SK-N-SH (cell line): ENCODE results near the gene OR4B1. TPM values are rescaled to one million over a fixed set of nuclear protein-coding genes. Genes with fewer than 3 reads are reported as not detected.
"Not testable (repeated sequence)": the region's sequence is repeated elsewhere in the genome, so short reads cannot be mapped to it uniquely, and the experiment has no call there.

Experiments
- CTCF ChIA-PET: fragments of 300-600, 350-600 bp; formaldehyde crosslinking; extraction: SDS; loops from one replicate; lab custom pipeline; 2021; lab: Yijun Ruan, JAX
- POLR2A ChIA-PET: fragments of 350-600 bp; sonication (Branson Sonifier 250); formaldehyde crosslinking; extraction: SDS; loops from one replicate; lab custom pipeline; 2020; ENCODE audit warnings: antibody characterized with exemption, inconsistent platforms; lab: Yijun Ruan, JAX
- DNase-seq: peaks from one replicate; pipeline ENCODE4 v3.0.0; 2012
- H2AFZ ChIP-seq: fragments of 200-600 bp; sonication (generic); 2 replicates; pipeline ENCODE4 v1.8.1; 2016; ENCODE audit warnings: antibody characterized with exemption, mild to moderate bottlenecking, low read depth
- H3F3A ChIP-seq: fragments of 200-600 bp; sonication (generic); replicated peaks from 2 replicates; pipeline ENCODE3; 2016; ENCODE audit warnings: antibody characterized with exemption, mild to moderate bottlenecking; ENCODE audit not compliant: insufficient read depth
- H3K27ac ChIP-seq, 2 experiments: fragments of 200-500 bp in 1 of 2; fragments of 200-600 bp in 1 of 2; sonication (Bioruptor generic) in 1 of 2; sonication (generic), shearing (Covaris generic) in 1 of 2; 2 replicates each; pipeline versions ENCODE4 v1.5.1 to v1.6.1; 2014 to 2016; ENCODE audit warnings: low read depth in 2 of 2, inconsistent platforms in 1 of 2, low read length in 1 of 2, mild to moderate bottlenecking in 1 of 2, mixed read lengths in 1 of 2
- H3K27me3 ChIP-seq: fragments of 200-600 bp; sonication (generic), shearing (Covaris generic); 2 replicates; pipeline ENCODE4 v1.6.1; 2016; ENCODE audit warnings: mixed run types; ENCODE audit not compliant: insufficient read depth
- H3K36me3 ChIP-seq, 2 experiments: fragments of 200-500 bp in 1 of 2; fragments of 200-600 bp in 1 of 2; sonication (Bioruptor generic) in 1 of 2; sonication (generic) in 1 of 2; replicated peaks in 1 of 2; 2 replicates each; pipeline versions ENCODE3 to v1.5.1; 2014 to 2016; ENCODE audit warnings: low read length in 1 of 2, mild to moderate bottlenecking in 1 of 2; ENCODE audit not compliant: insufficient read depth in 2 of 2, control insufficient read depth in 1 of 2
- H3K4me1 ChIP-seq, 2 experiments: fragments of 200-500 bp in 1 of 2; fragments of 200-600 bp in 1 of 2; sonication (Bioruptor generic) in 1 of 2; sonication (generic), shearing (Covaris generic) in 1 of 2; 2 replicates each; pipeline versions ENCODE4 v1.5.1 to v1.6.1; 2014 to 2016; ENCODE audit warnings: low read depth in 1 of 2, low read length in 1 of 2, mixed run types in 1 of 2; ENCODE audit not compliant: insufficient read depth in 2 of 2, control insufficient read depth in 1 of 2
- H3K4me2 ChIP-seq: fragments of 200-600 bp; sonication (generic), shearing (Covaris generic); 2 replicates; pipeline ENCODE4 v1.6.1; 2017; ENCODE audit warnings: mixed run types
- H3K4me3 ChIP-seq, 2 experiments: fragments of 200-500 bp in 1 of 2; fragments of 200-600 bp in 1 of 2; sonication (Bioruptor generic) in 1 of 2; sonication (generic), shearing (Covaris generic) in 1 of 2; 2 replicates each; pipeline versions ENCODE4 v1.5.1 to v1.8.1; 2014 to 2016; ENCODE audit warnings: low read depth in 2 of 2, inconsistent platforms in 1 of 2, low read length in 1 of 2, mild to moderate bottlenecking in 1 of 2, mixed read lengths in 1 of 2, moderate library complexity in 1 of 2
- H3K79me2 ChIP-seq: fragments of 200-600 bp; sonication (generic); 2 replicates; pipeline ENCODE4 v1.8.1; 2017; ENCODE audit warnings: mild to moderate bottlenecking; ENCODE audit not compliant: insufficient read depth
- H3K9ac ChIP-seq: fragments of 200-600 bp; sonication (generic); 2 replicates; pipeline ENCODE4 v1.6.1; 2017; ENCODE audit warnings: mixed run types
- H3K9me2 ChIP-seq: fragments of 200-600 bp; sonication (generic); 2 replicates; pipeline ENCODE4 v1.6.1; 2017; ENCODE audit warnings: mixed run types
- H3K9me3 ChIP-seq: fragments of 200-600 bp; sonication (generic); 2 replicates; pipeline ENCODE4 v1.6.1; 2017; ENCODE audit warnings: mixed run types, mild to moderate bottlenecking, moderate library complexity
- H4K20me1 ChIP-seq: fragments of 200-600 bp; sonication (generic); 2 replicates; pipeline ENCODE4 v1.6.1; 2017; ENCODE audit warnings: mild to moderate bottlenecking, mixed run types; ENCODE audit not compliant: insufficient read depth
- CHD2 ChIP-seq: fragments of 150-350 bp; IDR thresholded peaks from 2 replicates; pipeline ENCODE4 v1.6.1; 2018; ENCODE audit warnings: low read length; ENCODE audit not compliant: partially characterized antibody
- ELF1 ChIP-seq: IDR thresholded peaks from 2 replicates; pipeline ENCODE4 v1.4.0; 2012
- FOSL2 ChIP-seq: IDR thresholded peaks from 2 replicates; pipeline ENCODE4 v1.4.0; 2012; ENCODE audit warnings: low read depth, mild to moderate bottlenecking, moderate library complexity, borderline replicate concordance
- FOXJ3 ChIP-seq: sonication (generic); formaldehyde crosslinking; IDR thresholded peaks from 2 replicates; pipeline ENCODE4 v1.5.1; 2020; ENCODE audit warnings: mild to moderate bottlenecking, missing genetic modification reagents
- FOXM1 ChIP-seq: IDR thresholded peaks from 2 replicates; pipeline ENCODE4 v1.4.0; 2012; ENCODE audit warnings: low read depth, mild to moderate bottlenecking
- GABPA ChIP-seq: IDR thresholded peaks from 2 replicates; pipeline ENCODE4 v1.4.0; 2012; ENCODE audit warnings: low read depth, mild to moderate bottlenecking
- MEF2A ChIP-seq: IDR thresholded peaks from 2 replicates; pipeline ENCODE4 v1.4.0; 2012; ENCODE audit warnings: low read depth, borderline replicate concordance
- NRF1 ChIP-seq: IDR thresholded peaks from 2 replicates; pipeline ENCODE4 v1.6.1; 2012; ENCODE audit warnings: low read depth, mild to moderate bottlenecking, low read length
- POLR2AphosphoS5 ChIP-seq: IDR thresholded peaks from 2 replicates; pipeline ENCODE4 v1.6.1; 2012; ENCODE audit warnings: low read depth, low read length
- SIN3A ChIP-seq: IDR thresholded peaks from 2 replicates; pipeline ENCODE4 v1.6.1; 2012; ENCODE audit warnings: low read depth, mild to moderate bottlenecking, low read length, moderate library complexity, borderline replicate concordance
- TAF1 ChIP-seq: IDR thresholded peaks from 2 replicates; pipeline ENCODE4 v1.6.1; 2012; ENCODE audit warnings: low read depth, mild to moderate bottlenecking, low read length, moderate library complexity, borderline replicate concordance
- TEAD4 ChIP-seq: IDR thresholded peaks from 2 replicates; pipeline ENCODE4 v1.4.0; 2012; ENCODE audit warnings: mild to moderate bottlenecking, borderline replicate concordance; ENCODE audit not compliant: insufficient read depth
- ZBTB33 ChIP-seq: IDR thresholded peaks from 2 replicates; pipeline ENCODE4 v1.4.0; 2012; ENCODE audit warnings: low read depth, borderline replicate concordance
- WGBS: methylation state at CpG from one replicate; pipeline ENCODE4 v1.1.6; 2017; ENCODE audit warnings: low lambda C conversion rate; 5-methylcytosine and 5-hydroxymethylcytosine counted together
- polyA plus RNA-seq, 3 experiments: library from polyadenylated mRNA; depleted of rRNA; stranded (reverse); fragments of >200 nt; gene quantifications; 2 replicates each; pipeline ENCODE4 v1.2.3, GENCODE V29; 2012
- TF ChIP-seq, protein P1 (sequence below): fragments of 150-350 bp; IDR thresholded peaks from 2 replicates; pipeline ENCODE4 v1.6.1; 2016; ENCODE audit warnings: mild to moderate bottlenecking, low read depth, low read length
- TF ChIP-seq, protein P2 (sequence below): IDR thresholded peaks from 2 replicates; pipeline ENCODE4 v1.4.0; 2012; ENCODE audit warnings: low read depth, borderline replicate concordance

The OR4B1 gene
- polyA plus RNA-seq, 1 of the 3 experiments (the other 2 are of a cell fraction) = not detected

DNA sequence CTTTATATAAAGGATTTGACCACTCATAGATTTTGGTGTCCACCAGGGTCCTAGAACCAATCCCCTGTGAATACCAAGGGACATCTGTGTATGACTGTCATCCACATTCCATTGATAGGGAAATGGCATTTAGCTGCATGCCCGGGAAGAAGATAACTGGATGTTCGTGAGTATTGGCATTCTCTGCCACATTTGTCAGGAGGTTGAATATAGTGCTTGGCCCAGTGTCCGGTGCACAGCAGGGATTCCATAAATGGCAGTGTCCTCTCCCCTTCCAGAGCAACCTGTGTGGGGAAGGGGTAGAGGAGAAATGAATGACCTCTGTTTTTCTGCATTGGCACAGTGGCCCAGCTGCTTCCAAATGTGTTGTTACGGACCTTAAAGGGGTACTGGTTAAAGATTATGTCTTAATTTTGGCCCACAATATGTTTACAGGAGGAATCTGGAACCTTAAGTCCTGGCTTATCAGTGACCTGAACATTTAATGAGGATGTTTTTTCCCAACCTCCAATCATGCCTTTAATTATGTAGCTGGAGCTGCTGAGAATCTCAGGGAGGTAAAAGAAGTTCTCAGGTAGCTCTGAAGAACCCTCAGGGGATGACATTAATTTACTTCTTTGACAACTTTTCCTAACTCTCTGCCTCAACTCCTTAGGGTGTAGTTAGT lies 33.6 kb upstream of the OR4B1 start (continued):
- TF ChIP-seq FOSL2 (no peak), POLR2AphosphoS5 (no peak), TEAD4 (no peak), FOXJ3 (CRISPR knock-in tag) (no peak), MEF2A (no peak), NRF1 (no peak)
- TF ChIP-seq, protein P1, sequence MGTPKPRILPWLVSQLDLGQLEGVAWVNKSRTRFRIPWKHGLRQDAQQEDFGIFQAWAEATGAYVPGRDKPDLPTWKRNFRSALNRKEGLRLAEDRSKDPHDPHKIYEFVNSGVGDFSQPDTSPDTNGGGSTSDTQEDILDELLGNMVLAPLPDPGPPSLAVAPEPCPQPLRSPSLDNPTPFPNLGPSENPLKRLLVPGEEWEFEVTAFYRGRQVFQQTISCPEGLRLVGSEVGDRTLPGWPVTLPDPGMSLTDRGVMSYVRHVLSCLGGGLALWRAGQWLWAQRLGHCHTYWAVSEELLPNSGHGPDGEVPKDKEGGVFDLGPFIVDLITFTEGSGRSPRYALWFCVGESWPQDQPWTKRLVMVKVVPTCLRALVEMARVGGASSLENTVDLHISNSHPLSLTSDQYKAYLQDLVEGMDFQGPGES = no peak

DNA sequence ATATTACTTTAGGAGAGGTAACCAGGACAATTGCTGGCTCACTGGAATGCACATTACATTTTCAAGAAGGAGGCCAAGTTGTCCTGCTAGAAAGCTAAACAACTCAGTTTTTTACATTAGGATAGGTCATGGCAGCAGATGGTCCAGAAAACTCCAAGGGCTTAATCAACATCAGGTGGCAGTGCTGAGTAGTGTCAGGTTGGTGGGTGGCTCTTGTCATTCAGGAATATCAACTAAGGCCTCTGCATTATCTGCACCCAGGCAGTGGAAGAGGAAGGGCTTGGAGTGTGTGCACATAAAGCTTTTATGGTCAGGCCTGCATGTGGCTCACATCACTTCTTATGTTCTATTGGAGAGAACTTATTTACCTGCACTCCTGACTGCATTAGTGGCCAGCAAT lies 32.2 kb upstream of the OR4B1 start:
- Histone ChIP-seq H3K9me3 (no peaks in the 10 kb centered on the region), H3K9ac (no peak overlapping the region), H3K27me3 (peaks cover 6% of the 10 kb centered on the region; the same call in 1 of the 2 replicates), H2AFZ (no peak overlapping the region), H3K36me3 (no peaks in the 10 kb centered on the region), H3F3A (no peaks in the 10 kb centered on the region), H4K20me1 (no peaks in the 10 kb centered on the region), H3K4me3 (no peak overlapping the region), H3K4me2 (no peak overlapping the region), H3K4me1 (no peaks in the 10 kb centered on the region), H3K27ac (no peak overlapping the region), H3K9me2 (no peaks in the 10 kb centered on the region), H3K79me2 (no peaks in the 10 kb centered on the region)
- CTCF ChIA-PET = interaction anchor here (0.7 to 3.3 kb wide), 2 partner anchors 11 to 26 kb away, joined by 3 to 18 read pairs; no protein-coding TSS in a partner anchor
- POLR2A ChIA-PET = no interaction called here
- TF ChIP-seq CHD2 = no peak
- no peak for TF ChIP-seq MEF2A
- TF ChIP-seq GABPA = no peak
- TF ChIP-seq, protein P2, sequence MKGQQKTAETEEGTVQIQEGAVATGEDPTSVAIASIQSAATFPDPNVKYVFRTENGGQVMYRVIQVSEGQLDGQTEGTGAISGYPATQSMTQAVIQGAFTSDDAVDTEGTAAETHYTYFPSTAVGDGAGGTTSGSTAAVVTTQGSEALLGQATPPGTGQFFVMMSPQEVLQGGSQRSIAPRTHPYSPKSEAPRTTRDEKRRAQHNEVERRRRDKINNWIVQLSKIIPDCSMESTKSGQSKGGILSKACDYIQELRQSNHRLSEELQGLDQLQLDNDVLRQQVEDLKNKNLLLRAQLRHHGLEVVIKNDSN = no peak
- TF ChIP-seq TAF1 = no peak
- TF ChIP-seq ZBTB33 = no peak
- no peak for TF ChIP-seq TEAD4
- no peak for TF ChIP-seq FOXM1
- TF ChIP-seq ELF1 = no peak
- TF ChIP-seq SIN3A = no peak
- DNase-seq = no peak

DNA sequence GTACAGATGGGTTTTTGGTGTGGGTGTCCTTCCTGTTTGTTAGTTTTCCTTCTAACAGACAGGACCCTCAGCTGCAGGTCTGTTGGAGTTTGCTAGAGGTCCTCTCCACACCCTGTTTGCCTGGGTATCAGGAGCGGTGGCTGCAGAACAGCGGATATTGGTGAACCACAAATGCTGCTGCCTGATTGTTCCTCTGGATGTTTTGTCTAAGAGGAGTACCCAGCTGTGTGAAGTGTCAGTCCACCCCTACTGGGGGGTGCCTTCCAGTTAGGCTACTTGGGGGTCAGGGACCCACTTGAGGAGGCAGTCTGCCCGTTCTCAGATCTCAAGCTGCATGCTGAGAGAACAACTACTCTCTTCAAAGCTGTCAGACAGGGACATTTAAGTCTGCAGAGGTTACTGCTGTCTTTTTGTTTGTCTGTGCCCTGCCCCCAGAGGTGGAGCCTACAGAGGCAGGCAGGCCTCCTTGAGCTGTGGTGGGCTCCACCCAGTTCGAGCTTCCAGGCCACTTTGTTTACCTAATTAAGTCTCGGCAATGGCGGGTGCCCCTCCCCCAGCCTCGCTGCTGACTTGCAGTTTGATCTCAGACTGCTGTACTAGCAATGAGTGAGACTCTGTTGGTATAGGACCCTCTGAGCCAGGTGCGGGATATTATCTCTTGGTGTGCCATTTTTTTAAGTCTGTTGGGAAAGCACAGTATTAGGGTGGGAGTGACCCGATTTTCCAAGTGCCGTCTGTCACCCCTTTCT lies 25.5 kb upstream of the OR4B1 start:
- H3K27me3 ChIP-seq, POLR2A ChIA-PET, DNase-seq, H3K9me3 ChIP-seq, H3K4me3 ChIP-seq, H3K79me2 ChIP-seq, H3K9me2 ChIP-seq, CTCF ChIA-PET, H2AFZ ChIP-seq, H3F3A ChIP-seq, H3K4me1 ChIP-seq, H4K20me1 ChIP-seq, H3K4me2 ChIP-seq, H3K27ac ChIP-seq, H3K9ac ChIP-seq, H3K36me3 ChIP-seq: not testable (repeated sequence)
- 3% methylated on average over 8 of the region's 10 CpGs for WGBS
